Heart left ventricle (tissue), 16 donors: ENCODE results near the gene FKBP5. TPM values are rescaled to one million over a fixed set of nuclear protein-coding genes. Genes with fewer than 3 reads are reported as not detected.

Experiments used
- ATAC-seq, 4 donors: fragments of 200-7000 bp; cut with Tn5 transposase; one replicate each; pipeline ENCODE4 v1.9.1; 2020 to 2022; ENCODE audit warnings: moderate library complexity in 4 of 4, mild to moderate bottlenecking in 3 of 4, moderate number of reproducible peaks in 1 of 4
- DNase-seq, 5 donors: peaks; one replicate each; pipeline ENCODE4 v3.0.0-alpha.2; 2020
- H3K27ac ChIP-seq, 12 donors: fragments of 200-600 bp; sonication (generic) in 4 of 12; one replicate each; pipeline versions ENCODE4 v1.5.0 to v1.8.0; 2016 to 2022; ENCODE audit warnings: mild to moderate bottlenecking in 2 of 12
- H3K27me3 ChIP-seq, 9 donors: fragments of 200-600 bp; sonication (generic) in 2 of 9; one replicate each; pipeline versions ENCODE4 v1.5.1 to v1.8.0; 2016 to 2022; ENCODE audit warnings: mild to moderate bottlenecking in 3 of 9
- H3K36me3 ChIP-seq, 9 donors: fragments of 200-600 bp; sonication (generic) in 2 of 9; one replicate each; pipeline versions ENCODE4 v1.5.0 to v1.8.0; 2018 to 2022; ENCODE audit warnings: mild to moderate bottlenecking in 2 of 9
- H3K4me1 ChIP-seq, 12 donors: fragments of 200-600 bp; sonication (generic) in 4 of 12; one replicate each; pipeline versions ENCODE4 v1.5.0 to v1.8.0; 2016 to 2022; ENCODE audit warnings: mild to moderate bottlenecking in 3 of 12
- H3K4me3 ChIP-seq, 12 donors: fragments of 200-600 bp; sonication (generic) in 4 of 12; one replicate each; pipeline versions ENCODE4 v1.5.0 to v1.8.0; 2017 to 2022; ENCODE audit warnings: mild to moderate bottlenecking in 9 of 12, moderate library complexity in 4 of 12
- H3K9me3 ChIP-seq, 12 donors: fragments of 200-600 bp; sonication (generic) in 4 of 12; one replicate each; pipeline versions ENCODE4 v1.5.0 to v1.8.0; 2016 to 2022; ENCODE audit warnings: mild to moderate bottlenecking in 1 of 12
- POLR2A ChIP-seq, 2 donors: fragments of 450-650 bp; IDR thresholded peaks; one replicate each; pipeline ENCODE4 v1.6.1; 2017; ENCODE audit warnings: antibody characterized with exemption in 2 of 2, mild to moderate bottlenecking in 2 of 2, moderate library complexity in 2 of 2
- WGBS, 4 donors: extraction: QIAGEN DNeasy Blood & Tissue Kit in 2 of 4; methylation state at CpG; one replicate each; pipeline versions ENCODE4 v1.1.5 to v1.1.7; 2013 to 2018; 5-methylcytosine and 5-hydroxymethylcytosine counted together
- intact Hi-C, 10 donors: fragments of 100-400 bp; cut with DNase I; formaldehyde crosslinking; loops; one replicate each; pipeline versions ENCODE4 v1.11.1 to v1.14.2; 2022
- polyA plus RNA-seq, 2 donors: library from polyadenylated mRNA; stranded (reverse); fragments of 200-250 nt; gene quantifications; one replicate each; pipeline ENCODE4 v1.2.3, GENCODE V29; 2013
- total RNA-seq, 9 donors: library from RNA; depleted of rRNA in 2 of 9; stranded (reverse); fragments of >200 nt in 2 of 9; fragmentation: NEBNext Ultra II Directional in 3 of 9; extraction: Animal tissue kit (Norgen Biotek cat#: 25700) in 3 of 9; gene quantifications; one replicate each; pipeline versions ENCODE4 v1.1.0 to v1.2.4, GENCODE V29; 2016 to 2023
- TF ChIP-seq, protein P1 (sequence below), 12 donors: fragments of 200-600 bp; sonication (generic) in 4 of 12; IDR thresholded peaks; one replicate each; pipeline versions ENCODE4 v1.5.0 to v1.8.0; 2018 to 2022; ENCODE audit warnings: antibody characterized with exemption in 12 of 12, mild to moderate bottlenecking in 5 of 12
- donor health status: ischemic (EF 13 %, LVEDD 7.1; RV severe dilation, severe dysfunction).
- donor health status: healthy with polysubstance abuse.
- donor health status: DM: no; HTN: yes; CAD: no.
- donor health status: DM: no; HTN: no; CAD: no.
- donor health status: ischemic (EF 25% LVEDD 6.9; RV normal size, moderate dysfunction).
- donor health status: ischemic (EF 25% LVEDD 5.7; RV mildly dilated, moderate dysfunction).
- donor health status: healthy.
- donor health status: DM: yes; HTN: yes; CAD: no.
- donor health status: ischemic (EF 35%, LVEDD 5.7; RV mildly dilated, moderate dysfunction).
- donor health status: nonischemic (EF 11% LVEDD 7.7; RV severe dilation, severe dysfunction).
- donor health status: DM: yes; HTN: yes; CAD: no.
- donor health status: PGD.
- donor health status: ischemic (EF 29% LVEDD 5.4; RV normal size, mild dysfunction).
- donor health status: nonischemic (EF 23%, LVEDD 6.1; RV moderate dilation, normal function).

FKBP5 gene
- total and polyA plus RNA-seq, 11 donors: 19.7 to 351 (median 104) TPM

DNA sequence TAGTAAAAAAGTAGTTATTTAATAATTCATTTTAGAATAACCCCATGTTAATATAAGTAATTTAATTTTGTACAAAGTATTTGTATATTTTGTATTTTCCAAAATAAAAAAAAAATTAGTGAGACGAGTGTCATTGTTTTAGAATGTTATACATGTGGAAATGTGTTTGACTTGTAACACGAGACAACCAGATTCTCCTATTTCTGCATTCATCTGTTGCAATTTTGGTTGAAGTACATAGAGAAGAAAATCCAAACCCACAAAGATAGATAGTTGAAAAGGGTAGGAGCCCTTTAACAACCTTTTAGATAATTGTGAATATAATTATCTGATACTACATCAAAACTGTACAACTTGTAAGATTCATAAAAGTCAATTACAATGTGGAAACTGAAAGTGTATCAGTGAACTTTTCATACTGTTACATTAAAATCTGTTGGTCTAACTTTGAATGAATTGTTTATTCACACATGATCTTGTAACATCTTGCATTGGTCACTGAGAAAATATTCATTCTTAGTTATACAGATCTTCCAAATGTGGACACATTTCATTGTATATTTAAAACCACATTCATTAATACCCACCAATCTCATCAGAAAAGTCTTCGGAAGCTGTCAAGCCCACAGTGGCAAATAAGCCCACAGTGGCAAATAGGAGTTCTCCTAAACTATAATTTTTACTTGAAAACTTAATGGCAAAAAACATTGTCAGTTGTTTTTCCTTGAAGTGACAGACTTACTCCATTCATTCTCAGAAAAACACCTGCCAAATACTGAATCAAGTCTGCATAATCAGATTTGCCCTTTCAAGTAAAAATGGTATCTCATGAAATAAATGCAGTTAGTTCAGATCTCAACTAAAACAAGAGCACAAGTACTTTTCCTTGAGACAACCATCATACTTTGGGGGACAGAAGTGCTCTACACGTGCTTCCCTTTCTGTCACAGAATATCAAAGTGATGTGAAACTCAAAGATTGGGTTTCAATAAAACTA is 52.8 kb downstream of the FKBP5 start:
- peaks cover 0 to 12% (median 7%) of the 10 kb centered on the region in 12 donors for H3K4me1 ChIP-seq
- no peak overlapping the region for H3K4me3 ChIP-seq
- DNase-seq (no peak), ATAC-seq (no peak)
- no peaks in the 10 kb centered on the region for H3K27me3 ChIP-seq
- H3K36me3 ChIP-seq: peaks cover 0 to 88% (median 56%) of the 10 kb centered on the region in 9 donors
- intact Hi-C loops: loop anchor here in 2 of 10 donors (2.0 to 10.0 kb wide), 3 partner anchors 44 to 101 kb away; partner anchors contain the start of gene ARMC12 (in 1 of the 2)
- WGBS, 4 donors: 87 to 93% (median 90%) methylated on average over 4 of the region's 4 CpGs
- no peaks in the 10 kb centered on the region for H3K9me3 ChIP-seq
- H3K27ac ChIP-seq: peak overlapping the region in 1 of 12 donors; percentile 22
- TF ChIP-seq, protein P1, sequence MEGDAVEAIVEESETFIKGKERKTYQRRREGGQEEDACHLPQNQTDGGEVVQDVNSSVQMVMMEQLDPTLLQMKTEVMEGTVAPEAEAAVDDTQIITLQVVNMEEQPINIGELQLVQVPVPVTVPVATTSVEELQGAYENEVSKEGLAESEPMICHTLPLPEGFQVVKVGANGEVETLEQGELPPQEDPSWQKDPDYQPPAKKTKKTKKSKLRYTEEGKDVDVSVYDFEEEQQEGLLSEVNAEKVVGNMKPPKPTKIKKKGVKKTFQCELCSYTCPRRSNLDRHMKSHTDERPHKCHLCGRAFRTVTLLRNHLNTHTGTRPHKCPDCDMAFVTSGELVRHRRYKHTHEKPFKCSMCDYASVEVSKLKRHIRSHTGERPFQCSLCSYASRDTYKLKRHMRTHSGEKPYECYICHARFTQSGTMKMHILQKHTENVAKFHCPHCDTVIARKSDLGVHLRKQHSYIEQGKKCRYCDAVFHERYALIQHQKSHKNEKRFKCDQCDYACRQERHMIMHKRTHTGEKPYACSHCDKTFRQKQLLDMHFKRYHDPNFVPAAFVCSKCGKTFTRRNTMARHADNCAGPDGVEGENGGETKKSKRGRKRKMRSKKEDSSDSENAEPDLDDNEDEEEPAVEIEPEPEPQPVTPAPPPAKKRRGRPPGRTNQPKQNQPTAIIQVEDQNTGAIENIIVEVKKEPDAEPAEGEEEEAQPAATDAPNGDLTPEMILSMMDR (IDR thresholded peaks at IDR 0.05): no peak
- TF ChIP-seq POLR2A (IDR thresholded peaks at IDR 0.05): no peak

DNA sequence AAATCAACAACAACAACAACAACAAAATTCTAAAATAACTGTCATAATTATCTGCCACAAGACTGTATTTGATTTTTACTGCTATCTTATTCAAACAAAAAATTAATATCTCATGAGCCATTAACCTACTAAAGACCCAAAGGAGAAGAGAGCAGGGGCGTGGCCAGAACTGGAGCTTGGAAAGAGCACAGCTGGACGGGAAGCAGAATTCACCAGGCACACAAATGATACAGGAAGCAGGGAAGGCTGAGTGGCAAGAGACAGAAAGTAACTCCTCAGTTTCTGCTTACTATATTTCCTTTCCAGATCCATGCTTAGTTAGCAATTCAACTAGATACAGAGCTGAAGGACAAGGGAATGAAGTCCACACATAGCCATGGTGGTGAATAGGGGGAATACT is 54.4 kb downstream of the FKBP5 start:
- DNase-seq (peak in 4 of 5 donors; percentile 25 to 58 (median 34)), ATAC-seq (peak; percentile 20 to 73 (median 68))
- Histone ChIP-seq H3K36me3 (peaks cover 0 to 88% (median 51%) of the 10 kb centered on the region in 9 donors), H3K4me1 (peaks cover 0 to 16% (median 7%) of the 10 kb centered on the region in 12 donors), H3K27me3 (no peaks in the 10 kb centered on the region), H3K27ac (peak overlapping the region in 5 of 12 donors; percentile 2 to 23 (median 18)), H3K9me3 (no peaks in the 10 kb centered on the region), H3K4me3 (no peak overlapping the region)
- intact Hi-C loops: loop anchor here in 3 of 10 donors (2.0 to 10.0 kb wide), 3 partner anchors 50 to 102 kb away; partner anchors contain the start of gene ARMC12 (in 1 of the 3)
- TF ChIP-seq POLR2A (IDR thresholded peaks at IDR 0.05): no peak
- TF ChIP-seq, protein P1 (IDR thresholded peaks at IDR 0.05): no peak
- WGBS, 4 donors: 22 to 38% (median 28%) methylated on average over 2 of the region's 2 CpGs

DNA sequence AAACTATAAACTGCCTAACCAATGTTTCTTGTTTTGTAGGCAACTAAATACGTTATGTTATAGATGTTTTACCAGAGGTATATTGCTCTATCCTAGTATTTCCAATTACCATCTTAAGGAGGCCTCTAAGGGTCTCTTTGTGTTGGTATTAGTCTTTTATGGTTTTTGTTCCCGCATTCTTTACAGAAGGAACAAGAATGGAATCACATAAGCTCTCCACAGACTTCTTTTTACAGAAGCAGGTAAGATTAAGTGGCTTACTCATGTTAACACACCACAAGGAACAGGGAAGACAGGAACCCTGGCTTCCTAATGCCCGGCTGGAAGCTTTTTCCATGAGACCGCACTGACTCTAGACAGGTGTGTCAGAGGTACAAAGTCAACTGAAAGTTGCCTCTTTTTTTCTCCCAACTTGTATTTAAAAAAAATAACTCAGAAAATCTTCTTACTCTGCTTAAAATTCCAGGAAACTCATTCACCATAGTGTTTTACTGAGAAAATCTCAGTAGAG is 55.1 kb downstream of the FKBP5 start:
- Histone ChIP-seq H3K4me1 (peaks cover 0 to 16% (median 7%) of the 10 kb centered on the region in 12 donors), H3K27ac (peak overlapping the region in 2 of 12 donors; percentile 2 to 21), H3K9me3 (no peaks in the 10 kb centered on the region), H3K36me3 (peaks cover 0 to 88% (median 47%) of the 10 kb centered on the region in 9 donors), H3K27me3 (no peaks in the 10 kb centered on the region), H3K4me3 (no peak overlapping the region)
- WGBS, 4 donors: 97 to 98% (median 97%) methylated on average over 4 of the region's 4 CpGs
- TF ChIP-seq, protein P1 (IDR thresholded peaks at IDR 0.05): no peak
- no peak for TF ChIP-seq POLR2A (IDR thresholded peaks at IDR 0.05)
- DNase-seq (no peak), ATAC-seq (no peak)
- intact Hi-C loops: loop anchor here in 3 of 10 donors (2.0 to 10.0 kb wide), 3 partner anchors 49 to 103 kb away; partner anchors contain the start of gene ARMC12 (in 1 of the 3)
